ENCODE measurements around the gene RNF31. TPM values are rescaled to one million over a fixed set of nuclear protein-coding genes. Genes with fewer than 3 reads are reported as not detected.

The RNF31 gene
- total RNA-seq, 2 donors from 2014 or later = 81.5 to 90.7 TPM

- ATAC-seq = no peak
- H3K9me3 Mint-ChIP-seq = no peaks in the 10 kb centered on the region
- H3K27ac Mint-ChIP-seq = peak overlapping the region; percentile 50 to 75
- H3K36me3 Mint-ChIP-seq = peaks cover 0 to 6% of the 10 kb centered on the region in 2 donors
- DNase-seq (ENCODE audit: low spot score in 2 of 2) = no peak
Observed at GRCh38 chr14:24179961-24180796, 32.9 kb downstream of the RNF31 start.

- ATAC-seq (peak in 1 of 2 donors; percentile 6), DNase-seq (ENCODE audit: low spot score in 2 of 2) (no peak)
- peak overlapping the region; percentile 60 to 82 for H3K27ac Mint-ChIP-seq
- H3K9me3 Mint-ChIP-seq = no peaks in the 10 kb centered on the region
- H3K36me3 Mint-ChIP-seq = peaks cover 0 to 6% of the 10 kb centered on the region in 2 donors
Observed at GRCh38 chr14:24181371-24182077, 34.2 kb downstream of the RNF31 start.

GRCh38 chr14:24182110-24182882 lies 35.0 kb downstream of the RNF31 start:
- DNase-seq (ENCODE audit: low spot score in 2 of 2) = no peak
- H3K27ac Mint-ChIP-seq = peak overlapping the region; percentile 82 to 85
- H3K36me3 Mint-ChIP-seq = peaks cover 4 to 6% of the 10 kb centered on the region in 2 donors
- no peaks in the 10 kb centered on the region for H3K9me3 Mint-ChIP-seq
- ATAC-seq = no peak

- ATAC-seq (no peak), DNase-seq (ENCODE audit: low spot score in 2 of 2) (no peak)
- H3K27ac Mint-ChIP-seq = peak overlapping the region; percentile 72 to 82
- peaks cover 4 to 6% of the 10 kb centered on the region in 2 donors for H3K36me3 Mint-ChIP-seq
- H3K9me3 Mint-ChIP-seq = no peaks in the 10 kb centered on the region
Observed at GRCh38 chr14:24183014-24183481, 35.8 kb downstream of the RNF31 start.

- H3K36me3 Mint-ChIP-seq = peaks cover 1 to 4% of the 10 kb centered on the region in 2 donors
- peak overlapping the region in 1 of 2 donors; percentile 50 for H3K27ac Mint-ChIP-seq
- H3K9me3 Mint-ChIP-seq = no peaks in the 10 kb centered on the region
- DNase-seq (ENCODE audit: low spot score in 2 of 2) (no peak), ATAC-seq (no peak)
Observed at GRCh38 chr14:24184104-24184970, 37.0 kb downstream of the RNF31 start.

GRCh38 chr14:24185026-24185425 lies 37.7 kb downstream of the RNF31 start:
- Mint-ChIP-seq H3K36me3 (peaks cover 0 to 4% of the 10 kb centered on the region in 2 donors), H3K27ac (no peak overlapping the region), H3K9me3 (no peaks in the 10 kb centered on the region)
- DNase-seq (ENCODE audit: low spot score in 2 of 2) (no peak), ATAC-seq (no peak)

GRCh38 chr14:24185741-24186140 lies 38.4 kb downstream of the RNF31 start:
- no peaks in the 10 kb centered on the region for H3K9me3 Mint-ChIP-seq
- no peak for ATAC-seq
- peaks cover 0 to 4% of the 10 kb centered on the region in 2 donors for H3K36me3 Mint-ChIP-seq
- H3K27ac Mint-ChIP-seq = no peak overlapping the region
- no peak for DNase-seq (ENCODE audit: low spot score in 2 of 2)

GRCh38 chr14:24186831-24187538 lies 39.7 kb downstream of the RNF31 start:
- no peak for DNase-seq (ENCODE audit: low spot score in 2 of 2)
- Mint-ChIP-seq H3K9me3 (no peaks in the 10 kb centered on the region), H3K36me3 (peaks cover 4% of the 10 kb centered on the region in 2 donors), H3K27ac (no peak overlapping the region)
- ATAC-seq = no peak

- peaks cover 8 to 9% of the 10 kb centered on the region in 2 donors for H3K36me3 Mint-ChIP-seq
Observed at GRCh38 chr14:24187539-24187915, 40.2 kb downstream of the RNF31 start.

GRCh38 chr14:24188251-24189058 lies 41.2 kb downstream of the RNF31 start, which contains the start of gene IPO4:
TSS of gene IPO4 (minus strand) at chr14:24188816. CDS start at chr14:24188787, 29 bp downstream.
- no peaks in the 10 kb centered on the region for H3K9me3 Mint-ChIP-seq
- DNase-seq (ENCODE audit: low spot score in 2 of 2) (peak; percentile 89 to 94), ATAC-seq (peak; percentile 94)
- H3K36me3 Mint-ChIP-seq = peaks cover 14 to 15% of the 10 kb centered on the region in 2 donors
- peak within 1 kb of the TSS; percentile 73 to 88 for H3K27ac Mint-ChIP-seq

More at GRCh38 chr14:24187539-24187915, 40.2 kb downstream of the RNF31 start:
- Mint-ChIP-seq H3K27ac (peak overlapping the region; percentile 73 to 88), H3K9me3 (no peaks in the 10 kb centered on the region)
- DNase-seq (ENCODE audit: low spot score in 2 of 2) = no peak
- no peak for ATAC-seq

- H3K27ac Mint-ChIP-seq = peak overlapping the region; percentile 73 to 88
- ATAC-seq (no peak), DNase-seq (ENCODE audit: low spot score in 2 of 2) (no peak)
- H3K36me3 Mint-ChIP-seq = peaks cover 14 to 15% of the 10 kb centered on the region in 2 donors
- H3K9me3 Mint-ChIP-seq = no peaks in the 10 kb centered on the region
Observed at GRCh38 chr14:24189059-24189375, 41.7 kb downstream of the RNF31 start.

- no peaks in the 10 kb centered on the region for H3K9me3 Mint-ChIP-seq
- DNase-seq (ENCODE audit: low spot score in 2 of 2) = no peak
Observed at GRCh38 chr14:24189460-24189859, 42.2 kb downstream of the RNF31 start.

GRCh38 chr14:24190416-24190815 lies 43.1 kb downstream of the RNF31 start:
- H3K27ac Mint-ChIP-seq = no peak overlapping the region
- DNase-seq (ENCODE audit: low spot score in 2 of 2) (no peak), ATAC-seq (no peak)
- H3K9me3 Mint-ChIP-seq = no peaks in the 10 kb centered on the region
- H3K36me3 Mint-ChIP-seq = peaks cover 14 to 15% of the 10 kb centered on the region in 2 donors

More at GRCh38 chr14:24189460-24189859, 42.2 kb downstream of the RNF31 start:
- ATAC-seq = no peak
- H3K27ac Mint-ChIP-seq = peak overlapping the region in 1 of 2 donors; percentile 73
- H3K36me3 Mint-ChIP-seq = peaks cover 14 to 15% of the 10 kb centered on the region in 2 donors

GRCh38 chr14:24192933-24193332 lies 45.6 kb downstream of the RNF31 start:
- no peaks in the 10 kb centered on the region for H3K9me3 Mint-ChIP-seq
- H3K36me3 Mint-ChIP-seq = peaks cover 18 to 21% of the 10 kb centered on the region in 2 donors
- no peak overlapping the region for H3K27ac Mint-ChIP-seq
- no peak for ATAC-seq
- DNase-seq (ENCODE audit: low spot score in 2 of 2) = no peak
